GM12872 (cell line): ENCODE measurements around the gene LONP2.

Experiments used
- CTCF ChIP-seq: IDR thresholded peaks from 3 replicates; pipeline ENCODE4 v1.5.1; 2011; ENCODE audit warnings: low read depth, mild to moderate bottlenecking, low read length, moderate library complexity; ENCODE audit not compliant: insufficient read depth

The LONP2 gene

DNA sequence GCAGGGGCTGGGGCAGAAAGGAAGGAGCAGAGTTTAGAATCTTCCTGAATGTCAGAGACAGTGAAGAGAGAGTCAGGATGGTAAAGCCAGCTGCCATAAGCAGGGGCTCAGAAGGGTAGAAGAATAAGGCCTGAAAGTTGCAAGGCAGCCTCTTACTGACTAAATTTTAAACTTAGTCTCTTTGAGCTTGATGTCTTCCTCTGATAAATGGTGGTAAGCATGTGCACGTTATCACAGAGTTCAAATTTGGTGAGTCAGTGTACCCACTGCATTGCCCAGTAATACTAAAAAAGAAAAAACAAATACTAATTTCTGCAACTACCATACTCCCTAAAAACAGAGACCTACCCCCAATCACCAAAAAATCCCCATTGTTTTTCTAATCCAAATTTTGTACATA is 96.0 kb downstream of the LONP2 start:
- TF ChIP-seq CTCF = no peak

DNA sequence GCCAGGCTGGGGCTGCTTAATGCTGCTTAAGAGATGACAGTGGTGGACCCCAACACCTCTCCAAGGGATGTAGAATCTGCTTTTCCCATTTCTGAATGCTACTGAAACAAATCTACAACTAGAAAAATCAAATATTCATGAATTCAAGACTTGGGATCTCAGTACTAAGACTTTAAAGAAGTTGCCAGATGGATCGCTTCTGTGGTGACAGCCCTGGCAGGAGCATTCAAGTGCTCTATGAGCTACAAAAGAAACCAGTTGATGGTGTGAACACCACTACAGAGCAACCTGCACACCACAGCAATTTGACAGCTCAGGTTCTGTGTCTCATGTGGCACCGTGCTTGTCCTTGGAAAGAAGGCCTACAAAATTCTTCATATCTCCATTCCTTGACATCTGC is 98.5 kb downstream of the LONP2 start:
- no peak for TF ChIP-seq CTCF

GRCh38 chr16:48347191-48347865 is 103.2 kb downstream of the LONP2 start:
- no peak for TF ChIP-seq CTCF

DNA sequence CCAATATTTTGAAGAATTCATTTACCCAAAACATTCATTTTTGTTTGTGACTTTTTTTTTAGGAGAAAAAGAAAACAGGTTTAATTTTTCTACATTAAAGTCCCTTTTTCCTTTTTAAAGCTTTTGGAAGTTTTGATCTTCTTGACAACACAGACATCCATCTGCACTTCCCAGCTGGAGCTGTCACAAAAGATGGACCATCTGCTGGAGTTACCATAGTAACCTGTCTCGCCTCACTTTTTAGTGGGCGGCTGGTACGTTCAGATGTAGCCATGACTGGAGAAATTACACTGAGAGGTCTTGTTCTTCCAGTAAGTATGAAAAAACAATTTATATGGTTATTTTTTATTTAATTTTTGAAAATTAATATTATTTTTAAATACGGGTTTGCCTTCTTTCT is 103.9 kb downstream of the LONP2 start:
- TF ChIP-seq CTCF = no peak

DNA sequence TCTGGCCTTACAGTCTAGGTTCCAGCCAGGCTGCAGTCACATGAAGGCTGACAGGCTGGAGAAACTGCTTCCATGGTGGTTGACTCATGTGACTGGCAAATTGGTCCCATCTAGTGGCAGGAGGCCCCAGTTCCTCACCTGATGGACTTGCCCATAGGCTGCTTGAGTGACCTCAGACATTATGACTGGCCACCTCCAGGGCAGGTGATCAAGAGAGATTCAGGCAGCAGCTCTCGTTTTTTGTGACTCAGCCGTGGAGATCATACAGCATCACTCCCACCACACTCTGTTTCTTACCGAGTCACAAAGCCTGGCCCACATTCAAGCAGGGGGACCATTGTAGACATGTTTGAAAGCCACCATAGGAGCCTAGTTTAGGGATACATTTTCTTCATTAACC is 106.6 kb downstream of the LONP2 start:
- no peak for TF ChIP-seq CTCF

- no peak for TF ChIP-seq CTCF
Observed at GRCh38 chr16:48352648-48353390, 108.7 kb downstream of the LONP2 start.

DNA sequence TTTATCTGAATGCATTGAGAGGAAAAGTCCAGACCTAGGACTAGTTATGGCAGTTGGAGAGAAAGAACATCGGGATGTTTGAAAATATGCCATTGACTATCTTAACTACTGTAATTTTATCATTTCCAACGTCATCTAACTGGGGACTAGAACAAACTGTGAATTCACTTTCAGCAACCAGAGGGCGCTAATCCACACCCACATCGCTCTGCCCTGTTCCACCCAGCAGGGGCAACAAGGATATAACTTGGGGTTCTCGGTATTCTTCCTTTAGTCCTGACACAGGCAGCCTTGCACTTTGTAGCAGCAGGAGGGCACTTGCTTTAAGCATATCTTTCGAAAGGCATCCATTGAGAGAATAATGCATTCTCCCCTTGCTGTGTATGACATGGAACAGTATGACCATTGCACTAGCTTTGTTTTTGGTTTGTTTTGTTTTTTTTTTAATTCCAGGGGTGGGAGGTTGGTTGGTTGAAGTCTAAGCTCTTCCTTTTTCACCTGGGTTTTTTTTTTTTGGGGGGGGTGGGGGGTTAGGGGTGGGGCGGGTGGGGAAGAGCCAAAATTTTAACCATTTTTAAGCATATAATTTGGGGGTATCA is 109.6 kb downstream of the LONP2 start:
- peak; percentile 87 for TF ChIP-seq CTCF
